Measurements from ENCODE around the gene SUGCT.
A peak's percentile ranks its signal among the peaks of the same experiment; 100 is the strongest.

The SUGCT gene

GRCh38 chr7:40538281-40538680 is 403.5 kb downstream of the SUGCT start:
- no peak for DNase-seq

GRCh38 chr7:40541336-40541735 is 406.5 kb downstream of the SUGCT start:
- DNase-seq = no peak

- no peak for DNase-seq
Observed at GRCh38 chr7:40542982-40543741, 408.4 kb downstream of the SUGCT start.

- DNase-seq = no peak
Observed at GRCh38 chr7:40544221-40544723, 409.5 kb downstream of the SUGCT start.

GRCh38 chr7:40544871-40545303 is 410.1 kb downstream of the SUGCT start:
- no peak for DNase-seq

GRCh38 chr7:40545739-40546138 is 410.9 kb downstream of the SUGCT start:
- DNase-seq = no peak

- DNase-seq = peak in 1 of 2 experiments; percentile 13
Observed at GRCh38 chr7:40546616-40547501, 412.1 kb downstream of the SUGCT start.

GRCh38 chr7:40549372-40550039 is 414.7 kb downstream of the SUGCT start:
- no peak for DNase-seq

GRCh38 chr7:40551685-40552576 is 417.1 kb downstream of the SUGCT start:
- peak; percentile 99 for DNase-seq

- DNase-seq = no peak
Observed at GRCh38 chr7:40560672-40561071, 425.9 kb downstream of the SUGCT start.

- DNase-seq = no peak
Observed at GRCh38 chr7:40566879-40567278, 432.1 kb downstream of the SUGCT start.

- DNase-seq = no peak
Observed at GRCh38 chr7:40569326-40569725, 434.5 kb downstream of the SUGCT start.

- DNase-seq = peak; percentile 59 to 60
Observed at GRCh38 chr7:40570223-40570622, 435.4 kb downstream of the SUGCT start.

GRCh38 chr7:40571796-40572195 is 437.0 kb downstream of the SUGCT start:
- no peak for DNase-seq

GRCh38 chr7:40572810-40573465 is 438.1 kb downstream of the SUGCT start:
- DNase-seq = no peak

- no peak for DNase-seq
Observed at GRCh38 chr7:40579401-40579800, 444.6 kb downstream of the SUGCT start.

GRCh38 chr7:40580776-40581175 is 446.0 kb downstream of the SUGCT start:
- no peak for DNase-seq

- peak; percentile 58 to 69 for DNase-seq
Observed at GRCh38 chr7:40582539-40582938, 447.7 kb downstream of the SUGCT start.

GRCh38 chr7:40583667-40584444 is 449.1 kb downstream of the SUGCT start:
- DNase-seq = no peak

GRCh38 chr7:40584667-40585433 is 450.0 kb downstream of the SUGCT start:
- peak; percentile 60 to 68 for DNase-seq

Data from Kasumi-1 (cell line).